OCI-LY7 (cell line): Measurements from ENCODE around the gene RGL1.

Experiments used
- CTCF ChIP-seq: fragments of 200-600 bp; sonication (generic); conservative IDR thresholded peaks from 2 replicates; pipeline ENCODE4 v1.5.1; 2014; ENCODE audit warnings: mild to moderate bottlenecking, antibody characterized with exemption, low read length, moderate library complexity, mixed read lengths
- EZH2phosphoT487 ChIP-seq: fragments of 200-600 bp; sonication (generic); IDR thresholded peaks from 2 replicates; pipeline ENCODE4 v1.6.1; 2018; ENCODE audit warnings: low read depth, borderline replicate concordance, mild to moderate bottlenecking, mixed run types, antibody characterized with exemption, low read length, moderate library complexity, mixed read lengths

- TF ChIP-seq CTCF (no peak), EZH2phosphoT487 (no peak)
Observed at GRCh38 chr1:183873642-183874041, 68.7 kb downstream of the RGL1 start.
